Hematopoietic multipotent progenitor cell treated with erythropoietin and hydrocortisone succinate and interleukin-3 and kit ligand, for 17 days (in vitro differentiated cells): ENCODE results near the gene NXPH4.

Experiments used
- DNase-seq: peaks from one replicate; pipeline ENCODE4 v3.0.0-alpha.2; 2015; ENCODE audit warnings: low spot score

Gene NXPH4

DNA sequence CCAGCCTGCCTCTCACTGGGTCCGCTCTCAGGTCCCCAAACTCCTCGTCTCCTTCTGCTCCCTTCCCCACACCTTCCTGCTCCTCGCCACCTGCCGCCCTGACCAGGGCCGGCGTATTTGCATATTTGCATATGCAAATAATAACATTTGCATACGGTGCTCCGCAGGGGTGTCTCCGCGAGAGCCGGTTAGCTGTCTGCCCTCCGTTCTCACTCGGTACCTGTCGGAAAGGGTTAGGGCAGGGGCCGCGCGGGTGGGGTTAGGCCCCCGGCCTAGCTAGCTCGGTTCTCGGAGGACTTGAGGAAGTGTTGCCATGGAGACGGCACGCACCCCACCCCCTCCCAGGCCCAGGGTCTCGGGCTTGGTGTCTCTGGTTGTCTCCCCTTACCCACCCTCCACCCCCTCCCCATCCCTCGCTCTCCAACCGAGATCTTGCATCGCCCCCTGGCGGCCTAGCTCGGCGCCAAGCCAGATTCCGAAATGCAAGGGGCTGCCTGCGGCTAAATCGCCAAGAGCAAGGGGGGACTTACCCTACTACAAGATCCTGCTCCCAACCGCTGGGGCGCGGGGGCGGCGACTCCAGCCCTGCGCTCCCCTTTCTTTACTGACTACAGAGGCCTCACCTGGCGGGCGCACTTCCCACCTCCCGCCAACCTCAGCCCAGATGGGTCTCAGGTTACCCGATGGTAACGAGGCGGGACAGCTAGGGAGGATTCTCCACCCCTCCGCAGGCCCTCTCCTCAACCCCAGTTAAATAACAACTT, 26.3 kb downstream of the NXPH4 start:
- DNase-seq, result peak; percentile 38

DNA sequence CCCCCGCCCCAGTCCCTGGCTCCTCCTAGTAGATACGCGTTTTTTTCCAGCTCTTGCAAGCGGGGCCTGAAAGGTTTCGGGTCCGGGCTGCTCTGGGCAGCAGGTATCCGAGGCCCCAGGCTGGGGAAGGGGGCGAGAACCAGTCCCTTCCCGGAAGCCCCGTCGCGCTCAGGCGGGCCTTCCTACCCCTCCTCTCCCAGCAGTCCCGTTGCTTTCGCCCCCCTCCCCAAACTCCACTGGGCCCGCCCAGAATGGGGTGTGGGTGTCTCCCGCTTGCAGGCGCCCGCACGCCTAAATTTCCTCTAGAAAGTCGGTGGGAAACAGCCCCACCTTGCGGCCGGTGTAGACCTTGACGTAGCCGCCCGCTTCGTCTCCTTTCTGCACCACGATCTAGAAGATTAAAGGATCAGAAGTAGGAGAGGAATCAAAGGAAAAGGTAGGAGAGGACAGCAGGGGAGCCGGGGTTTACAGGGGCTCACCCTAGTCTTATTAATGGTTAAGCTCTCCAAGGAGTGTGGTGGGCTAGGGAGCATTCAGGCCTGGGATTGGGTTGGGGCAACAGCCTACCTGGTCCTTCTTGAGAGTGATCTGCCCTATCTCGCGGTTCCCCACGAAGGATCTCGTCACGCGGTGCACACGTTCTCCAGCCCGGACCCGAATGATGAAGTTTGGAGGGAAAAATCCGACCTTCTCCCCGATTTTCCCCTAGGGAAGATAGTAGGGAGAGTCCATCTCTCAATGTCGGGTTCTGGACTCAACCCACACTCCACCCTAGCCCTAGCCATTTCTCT, 27.1 kb downstream of the NXPH4 start:
- peak; percentile 70 for DNase-seq

DNA sequence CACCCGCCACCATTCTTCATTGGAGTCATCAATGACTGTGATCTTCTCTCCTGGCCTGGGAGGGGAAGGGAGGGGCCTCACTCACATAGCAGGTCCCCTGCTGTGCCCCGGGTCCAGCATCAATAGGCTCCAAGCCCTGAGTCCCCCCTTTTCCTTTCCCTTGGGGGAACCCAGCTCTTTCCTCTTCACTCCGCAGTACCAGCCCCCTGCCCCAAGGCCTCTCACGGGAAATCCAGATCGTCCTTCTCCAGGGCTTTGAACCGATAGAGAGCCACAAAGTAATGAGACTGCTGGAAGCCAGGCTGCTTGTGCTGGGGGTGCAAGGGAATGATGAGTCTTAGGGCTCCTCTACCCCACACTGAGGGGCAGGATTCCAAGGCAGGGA, 27.7 kb downstream of the NXPH4 start:
- no peak for DNase-seq

DNA sequence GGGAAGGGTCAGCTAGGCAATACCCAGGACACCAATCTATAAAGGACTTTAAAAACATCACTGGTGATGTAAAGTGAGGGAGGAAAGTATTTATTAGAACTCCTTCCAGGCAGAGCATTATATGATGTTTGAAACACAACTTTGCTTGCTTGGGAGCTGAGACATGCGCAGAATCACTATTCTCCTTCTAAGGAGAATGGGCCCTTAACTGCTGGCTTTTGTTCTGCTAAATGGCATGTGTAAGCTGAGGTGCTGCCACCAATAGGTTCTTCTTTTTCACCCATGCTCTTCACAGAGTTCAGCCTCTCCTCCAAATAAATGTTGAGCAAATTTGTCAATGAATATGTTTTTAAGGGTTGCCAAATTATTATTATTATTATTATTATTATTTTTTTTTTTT, 30.4 kb downstream of the NXPH4 start:
- DNase-seq, result no peak

DNA sequence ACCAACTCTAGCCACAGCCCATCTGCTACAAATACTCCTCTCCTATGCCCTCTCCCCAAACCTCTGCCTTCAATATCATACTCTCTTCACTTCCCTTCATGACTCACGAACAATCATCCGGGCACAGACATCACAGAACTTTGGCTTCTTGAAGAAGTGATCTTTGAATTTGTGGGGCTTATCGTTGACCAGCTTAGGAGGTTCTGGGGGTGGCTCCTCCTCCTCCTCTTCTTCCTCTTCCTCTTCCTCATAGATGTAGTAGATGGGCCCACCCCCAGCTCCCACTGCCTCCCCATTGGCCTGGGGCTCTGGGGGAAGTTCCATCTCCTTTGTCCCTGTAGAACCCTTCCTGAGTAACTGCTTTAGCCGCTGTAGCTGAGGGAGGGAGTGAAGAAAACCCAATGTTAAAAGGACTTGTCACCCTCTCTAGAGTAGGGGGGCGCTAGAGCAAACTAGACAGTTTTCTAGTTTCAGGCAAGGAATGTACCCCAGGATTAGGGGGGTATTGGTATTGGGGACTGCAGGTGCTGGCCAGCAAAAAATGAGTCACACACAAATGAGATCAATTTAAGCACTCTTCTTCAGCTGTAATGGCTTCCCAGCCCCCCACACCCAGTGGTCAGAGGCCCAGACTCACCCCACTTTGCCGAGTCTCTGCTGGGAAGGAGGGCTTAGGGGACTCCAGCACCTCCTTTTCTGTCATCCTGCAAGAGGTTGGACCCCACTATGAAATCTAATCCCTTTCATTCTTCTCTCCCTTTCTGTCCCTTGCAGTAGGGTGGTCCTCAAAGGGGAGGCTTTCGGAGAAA, 32.5 kb downstream of the NXPH4 start:
- no peak for DNase-seq

DNA sequence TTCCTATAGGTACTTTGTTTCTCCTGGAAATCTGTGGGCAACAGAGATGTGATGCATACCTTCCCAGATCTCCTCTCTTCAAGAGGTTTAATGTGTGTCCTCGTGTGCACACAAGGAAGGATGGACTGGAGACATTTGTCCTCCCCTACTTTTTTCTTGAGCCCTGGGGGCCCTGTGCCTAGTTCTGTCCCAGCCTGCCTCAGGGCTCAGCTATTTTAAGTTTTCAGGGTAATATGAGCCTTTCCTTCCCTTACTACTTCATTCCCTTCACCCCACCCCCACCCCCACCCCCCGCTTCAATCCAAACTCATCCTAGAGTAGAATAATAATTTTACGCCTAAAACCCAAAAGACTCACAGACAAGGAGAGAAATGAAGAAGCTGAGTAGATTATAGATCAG, 33.9 kb downstream of the NXPH4 start:
- DNase-seq, result no peak

DNA sequence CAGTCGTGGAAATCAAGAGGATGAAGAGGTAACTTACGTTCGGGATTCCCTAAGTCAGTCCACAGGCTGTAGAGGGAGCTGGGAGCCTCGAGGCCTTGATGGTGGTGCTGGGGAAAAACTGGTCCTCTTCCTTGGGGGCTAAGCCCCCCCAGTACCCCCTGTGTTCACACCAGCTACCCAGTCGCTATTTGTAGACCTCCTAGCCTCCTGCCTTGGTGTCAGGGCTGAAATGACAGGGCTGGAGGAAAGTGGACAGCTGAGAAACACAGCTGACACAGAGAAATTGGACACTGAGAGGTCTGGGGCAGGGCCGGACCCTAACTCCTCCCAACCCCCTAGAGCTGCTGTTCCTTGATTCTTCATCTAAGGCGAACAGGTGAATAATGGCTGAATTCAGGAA, 34.4 kb downstream of the NXPH4 start, which contains the start of gene STAC3:
Gene STAC3 (minus strand): TSS at position 232 of the 400 bp plus-strand sequence. CDS start 1,551 bp downstream, outside the sequence.
- DNase-seq, result no peak

DNA sequence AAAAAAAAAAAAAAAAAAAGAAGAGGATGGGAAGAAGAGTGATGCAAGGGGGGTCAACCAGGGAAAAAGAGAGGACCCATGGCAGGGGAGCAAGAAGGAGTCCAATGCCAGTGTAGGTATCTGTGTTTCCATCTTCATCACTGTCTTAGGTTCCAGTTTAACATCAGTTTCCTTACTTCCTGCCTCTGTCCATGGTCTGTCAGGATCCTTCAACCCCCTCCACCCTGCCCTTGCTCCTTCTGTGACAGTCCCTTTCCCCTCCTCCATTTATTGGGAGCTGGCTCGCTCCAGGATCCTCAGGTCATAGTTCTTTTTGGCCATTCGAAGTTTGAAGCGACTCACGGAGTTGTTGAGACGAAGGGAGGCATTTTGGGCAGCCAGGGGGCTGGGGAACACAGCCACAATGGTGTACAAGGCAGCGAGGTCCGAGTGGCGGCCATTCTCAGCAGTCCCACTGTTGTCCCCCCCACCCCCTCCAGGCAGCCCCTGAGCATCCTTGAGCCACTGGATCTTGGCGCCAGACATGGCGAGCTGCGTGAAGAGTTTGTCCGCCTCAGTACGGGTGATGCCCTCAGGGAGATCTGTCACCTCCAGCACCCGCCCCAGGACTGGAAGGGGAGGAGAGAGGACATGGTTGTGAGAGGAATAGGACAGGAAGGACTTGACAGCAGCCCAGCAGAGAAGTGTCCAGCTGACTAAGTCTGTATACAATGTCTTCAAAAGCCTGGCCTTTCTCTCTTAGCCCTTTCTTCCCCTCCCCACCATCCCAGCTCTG, 38.1 kb downstream of the NXPH4 start:
- DNase-seq, result no peak

DNA sequence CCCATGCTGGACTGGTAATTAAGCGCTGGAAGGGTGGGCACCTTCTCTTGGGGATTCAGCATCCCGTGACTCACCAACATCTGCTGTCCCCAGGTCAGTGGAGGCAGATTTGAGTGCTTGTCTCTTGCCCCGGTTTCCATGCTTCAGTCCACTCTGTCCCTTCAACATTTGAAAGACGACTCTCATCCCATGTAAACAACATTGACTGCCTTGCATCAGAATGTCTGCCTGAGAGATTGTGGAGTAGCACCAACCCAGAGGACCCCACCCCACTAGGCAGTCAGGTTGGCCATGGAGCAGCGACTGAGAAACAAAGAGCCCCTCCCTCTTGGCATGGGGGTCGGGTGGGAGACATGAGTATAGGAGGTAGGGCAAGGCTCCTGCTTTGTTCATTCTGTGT, 39.3 kb downstream of the NXPH4 start:
- no peak for DNase-seq

DNA sequence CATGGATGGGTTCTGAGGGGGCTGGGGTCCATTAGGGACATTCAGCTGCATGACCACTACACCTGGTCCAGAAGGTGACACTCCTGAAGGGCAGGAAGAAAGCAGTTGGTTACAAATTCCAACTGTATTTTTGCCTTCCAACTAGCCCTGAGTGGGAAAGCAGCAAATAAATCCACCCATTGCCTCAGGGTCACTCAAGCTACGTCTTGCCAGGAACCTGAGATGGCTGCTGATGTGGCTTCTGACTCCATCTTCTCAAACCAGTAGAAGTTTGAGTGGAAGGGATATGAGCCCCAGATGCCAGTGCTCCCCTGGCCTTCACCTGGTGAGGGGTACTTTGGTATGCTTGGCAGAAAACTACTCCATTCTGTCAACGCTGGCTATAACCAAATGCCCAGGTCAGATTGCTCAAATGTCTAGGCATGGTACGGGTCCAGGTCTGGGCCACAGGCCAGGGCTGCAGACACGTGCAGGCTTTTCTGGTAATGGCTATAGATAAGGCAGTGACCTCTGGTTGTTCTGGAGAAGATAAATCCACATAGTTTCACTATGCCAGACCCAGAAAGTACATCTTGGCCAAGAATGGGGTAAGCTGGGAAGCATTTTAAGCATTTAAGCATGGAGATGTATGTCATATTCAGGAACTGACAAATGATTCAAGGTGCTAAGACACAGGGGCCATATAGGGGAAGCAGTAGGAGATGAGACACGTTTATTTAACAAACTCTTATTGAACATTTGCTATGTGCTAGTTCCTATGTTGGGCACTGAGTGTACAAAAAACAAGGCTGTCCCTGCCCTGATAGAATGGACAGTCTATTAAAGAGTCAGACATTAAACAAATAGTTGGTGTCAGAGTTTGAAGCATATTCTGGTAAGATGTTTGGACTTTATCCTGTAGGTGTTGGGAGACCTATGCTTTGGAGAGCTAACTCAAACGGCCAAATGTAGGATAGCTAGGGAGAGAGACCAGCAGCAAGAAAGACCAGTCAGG, 42.7 kb downstream of the NXPH4 start:
- DNase-seq, result no peak

DNA sequence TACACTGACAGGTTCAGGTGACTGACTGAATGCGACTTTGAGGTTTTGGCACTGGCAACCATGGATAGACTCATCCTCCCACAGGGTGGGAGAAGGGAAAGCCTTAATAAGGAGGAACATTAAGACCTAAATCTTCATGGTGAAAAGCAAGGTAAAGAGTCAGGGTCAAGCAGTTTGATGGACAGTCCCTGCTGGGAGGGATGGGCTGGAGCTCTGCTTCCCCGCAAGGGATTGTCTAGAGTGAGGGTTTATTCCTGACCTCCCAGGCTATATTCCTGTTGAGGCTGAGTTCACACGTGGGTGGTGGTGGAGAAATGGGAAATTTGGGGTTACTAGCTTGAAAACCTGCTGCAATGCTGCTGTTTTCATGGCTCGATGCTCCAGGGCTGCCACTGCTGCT, 43.8 kb downstream of the NXPH4 start:
- no peak for DNase-seq

DNA sequence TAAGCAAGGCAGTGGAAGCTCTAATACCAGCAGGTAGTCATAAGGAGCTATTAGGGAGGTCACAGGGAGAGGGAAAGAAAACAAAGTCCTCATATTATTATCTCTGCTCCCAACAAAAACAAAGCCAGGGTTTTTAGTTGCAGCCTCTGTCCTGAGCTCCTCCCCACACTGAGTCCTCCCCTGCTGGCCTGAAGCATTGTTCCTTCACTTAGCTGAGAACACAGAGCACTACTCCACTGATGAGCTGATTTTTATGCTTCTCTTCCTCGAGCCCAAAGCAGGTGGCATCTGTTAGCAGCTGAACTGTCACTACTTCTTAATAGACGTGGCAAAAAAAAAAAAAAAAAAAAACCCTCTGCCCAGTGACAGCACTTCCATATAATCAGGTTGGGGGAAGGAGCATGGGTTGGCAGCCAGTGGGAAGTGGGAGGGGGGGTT, 44.9 kb downstream of the NXPH4 start:
- DNase-seq, result no peak

DNA sequence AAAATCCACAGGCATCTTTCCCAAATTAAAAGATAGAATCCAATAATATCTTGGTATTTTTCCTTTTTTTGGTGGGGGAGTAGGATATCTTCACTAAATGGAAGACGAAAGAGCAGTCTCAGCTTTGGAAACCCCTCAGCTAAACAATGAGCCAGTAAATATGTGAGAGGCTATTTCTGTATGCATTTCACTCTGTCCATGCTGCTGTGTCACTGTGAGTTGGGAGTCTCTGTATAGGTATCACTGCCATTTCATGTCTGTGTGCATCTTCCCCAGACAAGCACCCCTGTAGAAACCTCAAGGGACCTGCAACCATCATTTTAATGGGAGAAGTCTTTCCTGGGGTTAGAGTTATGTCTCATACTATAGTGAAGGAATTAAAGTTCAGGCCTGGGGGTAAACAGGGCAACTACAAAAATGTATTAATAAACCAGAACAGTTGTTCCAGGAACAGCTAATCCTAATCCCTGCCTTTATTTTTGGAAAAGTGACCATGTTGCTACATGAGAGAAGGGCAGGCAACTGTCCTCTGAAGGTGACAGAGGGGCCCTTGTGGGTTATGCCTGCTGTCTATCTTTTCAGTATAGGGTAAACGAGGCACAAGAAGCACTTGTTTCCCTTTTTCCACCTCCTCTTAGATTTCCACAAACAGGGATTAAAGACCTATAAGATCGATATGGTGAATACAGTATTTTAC, 45.7 kb downstream of the NXPH4 start:
- DNase-seq, result no peak

DNA sequence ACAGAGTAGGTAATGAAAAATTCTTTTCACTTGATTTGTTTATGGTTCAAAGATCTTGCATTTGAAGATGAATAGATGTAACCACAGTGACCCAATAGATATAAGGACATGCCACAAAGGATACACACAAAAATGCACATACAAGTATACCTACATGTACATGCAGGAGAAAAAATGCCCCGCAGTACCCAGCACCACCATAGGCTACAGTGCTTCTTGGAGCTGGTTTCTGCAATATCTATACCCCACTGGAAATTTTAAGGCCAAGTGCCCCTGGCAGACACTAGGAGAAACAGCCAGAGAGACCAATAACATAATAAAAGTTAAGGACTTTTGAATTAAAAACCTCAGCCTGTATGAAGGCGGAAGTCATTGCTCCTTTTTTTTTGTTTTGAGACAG, 46.5 kb downstream of the NXPH4 start:
- no peak for DNase-seq

DNA sequence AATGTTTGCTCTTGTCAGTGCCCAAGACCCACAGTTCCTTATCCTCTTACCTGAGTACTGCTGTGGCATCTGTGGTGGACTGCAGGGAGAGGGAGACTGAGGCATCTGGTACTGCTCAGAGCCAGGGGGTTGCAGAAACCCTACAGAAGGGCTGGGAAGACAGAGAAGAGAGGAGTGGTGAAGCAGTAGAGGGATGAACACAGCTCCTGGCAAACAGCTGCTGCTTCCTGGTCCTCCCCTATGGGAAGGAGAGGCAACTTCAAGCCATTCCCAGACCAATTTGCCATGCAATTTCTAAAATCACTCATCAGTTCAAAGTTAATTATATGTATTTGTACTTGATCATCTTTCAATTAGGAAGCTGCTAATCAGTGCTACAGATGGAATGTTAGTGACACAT, 50.1 kb downstream of the NXPH4 start:
- no peak for DNase-seq

DNA sequence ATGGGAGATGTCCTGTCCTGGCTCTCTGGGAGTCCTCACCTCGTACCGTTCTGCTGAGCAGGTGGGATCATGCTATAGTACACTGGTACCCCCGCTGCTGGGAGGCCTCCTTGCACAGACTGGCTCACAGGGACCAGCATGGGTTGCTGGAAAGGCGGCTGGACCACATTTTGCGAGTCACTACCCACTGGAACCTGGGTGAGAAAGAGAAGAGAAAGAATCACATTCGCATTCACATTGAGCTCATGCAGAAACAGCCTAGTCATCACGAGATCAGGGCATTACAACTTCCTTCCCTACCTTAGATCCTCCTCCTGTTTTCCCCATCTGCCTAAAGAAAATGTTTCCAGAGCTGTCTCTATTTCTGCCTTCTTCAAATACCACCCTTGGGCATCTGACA, 51.7 kb downstream of the NXPH4 start:
- DNase-seq, result no peak

DNA sequence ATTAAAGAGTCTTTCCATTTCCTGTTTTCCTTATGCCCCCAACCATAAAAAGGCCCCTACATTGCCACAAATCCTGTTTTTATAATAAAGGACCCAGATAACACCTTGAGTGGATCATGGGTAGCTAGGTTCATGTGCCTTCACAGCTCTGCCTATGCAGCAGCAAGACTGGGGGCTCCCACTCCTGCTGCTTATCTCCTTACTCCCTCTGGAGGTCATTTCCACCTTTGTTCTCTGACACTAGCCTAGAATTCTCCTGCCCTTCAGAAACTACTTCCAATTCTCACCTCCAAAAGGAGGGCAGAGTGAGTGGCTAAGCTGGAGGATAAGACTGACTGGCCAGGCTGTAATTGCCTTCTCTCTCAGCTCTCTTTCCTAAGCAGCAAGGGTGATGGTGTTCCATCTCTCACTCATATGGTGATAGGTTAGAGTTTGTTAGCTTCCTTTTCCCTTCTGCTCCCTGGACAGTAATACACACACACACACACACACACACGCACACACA, 54.4 kb downstream of the NXPH4 start:
- no peak for DNase-seq

DNA sequence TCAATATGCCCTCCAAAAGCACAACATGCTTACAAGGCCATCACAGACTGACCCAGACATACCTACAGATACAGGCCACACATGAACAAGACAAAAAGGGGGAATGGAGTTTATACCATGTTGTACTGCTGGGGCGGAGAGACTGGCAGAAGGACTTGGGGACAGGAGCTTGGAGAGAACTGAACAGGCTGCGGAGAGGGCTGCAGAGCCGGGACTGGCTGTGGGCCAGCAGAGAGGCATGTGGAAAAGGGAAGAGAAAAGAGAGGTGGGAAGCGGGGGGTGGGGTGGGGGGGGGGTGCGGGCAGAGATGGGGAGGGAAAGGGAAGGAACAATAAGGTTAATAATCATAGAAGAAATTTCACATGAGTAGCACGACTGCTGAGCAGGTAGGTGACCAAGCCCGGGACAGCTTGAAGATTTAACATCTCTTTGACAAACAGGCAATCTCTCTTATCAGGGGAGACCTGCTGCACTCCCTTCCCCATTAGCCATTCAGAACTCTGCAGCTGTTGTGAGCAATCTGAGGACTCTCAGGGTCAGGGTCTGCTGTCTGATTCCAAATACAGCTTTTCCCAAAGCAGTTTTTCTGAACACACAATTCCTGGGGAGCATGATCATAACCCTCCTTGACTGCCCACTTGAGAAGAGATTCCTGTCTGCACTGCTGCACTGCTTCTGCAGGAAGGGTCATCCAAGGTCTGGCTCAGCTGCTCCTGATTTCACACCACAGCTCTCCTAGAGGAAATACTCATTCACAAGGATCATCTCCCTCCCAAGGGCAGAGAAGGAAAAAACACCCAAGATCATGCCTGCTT, 56.0 kb downstream of the NXPH4 start:
- DNase-seq, result no peak

DNA sequence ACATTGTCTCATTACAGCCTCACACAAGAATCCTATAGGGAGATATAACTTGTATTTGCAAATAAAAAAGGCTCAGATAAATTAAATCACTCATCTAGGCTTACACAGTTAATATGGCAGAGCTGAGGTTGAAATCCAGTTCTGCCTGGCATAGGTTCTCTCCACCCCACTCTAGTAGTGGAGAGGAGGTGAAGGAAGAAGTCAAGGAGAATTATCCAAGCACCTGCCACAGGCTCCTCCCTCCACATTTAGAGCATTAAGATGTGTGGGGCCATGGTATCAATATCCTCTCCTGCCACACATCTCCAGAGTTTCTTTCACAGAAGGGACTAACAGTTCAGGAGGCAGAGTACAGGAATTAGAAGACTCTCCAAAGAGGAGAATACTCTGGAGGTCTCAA, 56.9 kb downstream of the NXPH4 start:
- no peak for DNase-seq
